HepG2 (cell line): Measurements from ENCODE around the gene TOE1. TPM values are rescaled to one million over a fixed set of nuclear protein-coding genes. Genes with fewer than 3 reads are reported as not detected.

Experiments
- ATF2 ChIP-seq: sonication (generic); formaldehyde crosslinking; IDR thresholded peaks from 2 replicates; pipeline ENCODE4 v1.4.0; 2020; ENCODE audit warnings: missing genetic modification reagents
- E2F1 ChIP-seq: sonication (generic); formaldehyde crosslinking; IDR thresholded peaks from 2 replicates; pipeline ENCODE4 v1.5.0; 2020; ENCODE audit warnings: missing genetic modification reagents
- HDAC1 ChIP-seq: sonication (generic); formaldehyde crosslinking; IDR thresholded peaks from 2 replicates; pipeline ENCODE4 v1.5.1; 2020; ENCODE audit warnings: mild to moderate bottlenecking, missing genetic modification reagents
- HNF1A ChIP-seq, 2 experiments: sonication (generic) in 1 of 2; formaldehyde crosslinking in 1 of 2; IDR thresholded peaks; 2 replicates each; pipeline versions ENCODE4 v1.4.0 to v1.6.1; 2016 to 2020; ENCODE audit warnings: borderline replicate concordance in 1 of 2, low read depth in 1 of 2, mild to moderate bottlenecking in 1 of 2, missing genetic modification reagents in 1 of 2
- HNF4G ChIP-seq, 2 experiments: sonication (generic) in 1 of 2; formaldehyde crosslinking in 1 of 2; IDR thresholded peaks; 2 replicates each; pipeline versions ENCODE4 v1.4.0 to v1.6.1; 2011 to 2020; ENCODE audit warnings: borderline replicate concordance in 2 of 2, low read depth in 2 of 2, mild to moderate bottlenecking in 2 of 2, low read length in 1 of 2, missing genetic modification reagents in 1 of 2, moderate library complexity in 1 of 2
- HOXD1 ChIP-seq: sonication (generic); formaldehyde crosslinking; IDR thresholded peaks from 2 replicates; pipeline ENCODE4 v1.5.0; 2020; ENCODE audit warnings: missing genetic modification reagents
- KDM5A ChIP-seq: fragments of 200-600 bp; sonication (generic); IDR thresholded peaks from 2 replicates; pipeline ENCODE4 v1.7.0; 2018; ENCODE audit warnings: antibody characterized with exemption, mild to moderate bottlenecking, low read length, borderline replicate concordance
- KMT2B ChIP-seq: IDR thresholded peaks from 2 replicates; pipeline ENCODE4 v1.6.1; 2016; ENCODE audit warnings: missing genetic modification reagents, missing compliant biosample characterization
- SALL2 ChIP-seq: sonication (generic); formaldehyde crosslinking; IDR thresholded peaks from 2 replicates; pipeline ENCODE4 v1.8.1; 2023; ENCODE audit warnings: mild to moderate bottlenecking, missing genetic modification reagents, inconsistent platforms
- ZBTB1 ChIP-seq: sonication (generic); formaldehyde crosslinking; IDR thresholded peaks from 2 replicates; pipeline ENCODE4 v1.4.0; 2020; ENCODE audit warnings: missing genetic modification reagents, borderline replicate concordance
- ZBTB21 ChIP-seq: sonication (generic); formaldehyde crosslinking; IDR thresholded peaks from 2 replicates; pipeline ENCODE4 v1.4.0; 2020; ENCODE audit warnings: missing genetic modification reagents
- ZBTB7B ChIP-seq: sonication (generic); formaldehyde crosslinking; IDR thresholded peaks from 2 replicates; pipeline ENCODE4 v1.4.0; 2020; ENCODE audit warnings: missing genetic modification reagents
- ZC3H4 ChIP-seq: sonication (generic); formaldehyde crosslinking; IDR thresholded peaks from 2 replicates; pipeline ENCODE4 v1.4.0; 2020; ENCODE audit warnings: missing genetic modification reagents, borderline replicate concordance
- ZMYM2 ChIP-seq: sonication (generic); formaldehyde crosslinking; IDR thresholded peaks from 2 replicates; pipeline ENCODE4 v1.8.0; 2022; ENCODE audit warnings: mild to moderate bottlenecking, missing genetic modification reagents
- ZNF263 ChIP-seq: sonication (generic); formaldehyde crosslinking; IDR thresholded peaks from 2 replicates; pipeline ENCODE4 v1.4.0; 2020; ENCODE audit warnings: missing genetic modification reagents
- ZNF761 ChIP-seq: sonication (generic); formaldehyde crosslinking; conservative IDR thresholded peaks from 2 replicates; pipeline ENCODE4 v1.4.0; 2020; ENCODE audit warnings: mild to moderate bottlenecking, missing genetic modification reagents
- polyA plus RNA-seq, 8 experiments: library from polyadenylated mRNA; depleted of rRNA in 3 of 8; stranded (reverse) in 7 of 8; unstranded in 1 of 8; fragments of >200 nt; fragmentation: Illumina TruSeq in 4 of 8; extraction: Trizol in 4 of 8; gene quantifications; 2 replicates each; pipeline versions ENCODE4 v1.2.1 to v1.2.3, GENCODE V29; 2011 to 2016; ENCODE audit warnings: low read depth in 4 of 8, missing spikeins in 1 of 8, mixed read lengths in 1 of 8; ENCODE audit not compliant: insufficient read depth in 1 of 8
- total RNA-seq, 5 experiments: library from RNA; depleted of rRNA; stranded (reverse); fragments of >200 nt; fragmentation: Illumina TruSeq; extraction: Trizol; gene quantifications; 2 replicates each; pipeline ENCODE4 v1.2.3, GENCODE V29; 2016; ENCODE audit warnings: low read depth in 1 of 5

The TOE1 gene
- total and polyA plus RNA-seq, 2 of the 13 experiments (the other 11 are each of a cell fraction or from before 2014, with no cell fraction given), result 14.1 to 19.0 TPM

GRCh38 chr1:45339789-45340558 is at the start of gene TOE1, which contains the start of gene MUTYH (continued):
- TF ChIP-seq SALL2 (CRISPR knock-in tag) (peak; percentile 34), KMT2B (peak; percentile 57; the same call in 1 of the 2 replicates), HNF1A (IDR thresholded peaks at IDR 0.05; ENCODE audit: low read depth) (no peak), HNF1A (CRISPR knock-in tag; IDR thresholded peaks at IDR 0.05; ENCODE audit: borderline replicate concordance) (peak; percentile 64; the same call in 1 of the 2 replicates), E2F1 (CRISPR knock-in tag) (peak; percentile 97), HOXD1 (CRISPR knock-in tag) (no peak), HNF4G (IDR thresholded peaks at IDR 0.05; ENCODE audit: borderline replicate concordance, low read depth, low read length) (no peak), HNF4G (CRISPR knock-in tag; IDR thresholded peaks at IDR 0.05; ENCODE audit: borderline replicate concordance, low read depth) (peak; percentile 39; the same call in 1 of the 2 replicates), ZC3H4 (CRISPR knock-in tag) (no peak), ZBTB7B (CRISPR knock-in tag) (peak; percentile 38; the same call in 1 of the 2 replicates), ATF2 (CRISPR knock-in tag) (peak; percentile 72; the same call in 1 of the 2 replicates), KDM5A (peak; percentile 67; the same call in 1 of the 2 replicates), ZBTB1 (CRISPR knock-in tag) (no peak), ZNF761 (CRISPR knock-in tag) (0 out of 2 replicates have a peak, but pooled peaks have one; percentile 51), ZMYM2 (peak; percentile 98), ZNF263 (peak; percentile 9; the same call in 1 of the 2 replicates), HDAC1 (CRISPR knock-in tag) (peak; percentile 95), ZBTB21 (no peak)
